ENCODE measurements around the gene MBD5.

MBD5 gene

GRCh38 chr2:148493822-148494563 is 473.1 kb downstream of the MBD5 start:
- TF ChIP-seq GATA2 (IDR thresholded peaks at IDR 0.05; ENCODE audit: low read depth, low read length) (no peak), GATA3 (IDR thresholded peaks at IDR 0.05; ENCODE audit: low read depth, low read length) (no peak)

- TF ChIP-seq GATA3 (IDR thresholded peaks at IDR 0.05; ENCODE audit: low read depth, low read length) (no peak), GATA2 (IDR thresholded peaks at IDR 0.05; ENCODE audit: low read depth, low read length) (no peak)
Observed at GRCh38 chr2:148495586-148495985, 474.7 kb downstream of the MBD5 start.

- no peak for TF ChIP-seq GATA3 (IDR thresholded peaks at IDR 0.05; ENCODE audit: low read depth, low read length)
- no peak for TF ChIP-seq GATA2 (IDR thresholded peaks at IDR 0.05; ENCODE audit: low read depth, low read length)
Observed at GRCh38 chr2:148501545-148501944, 480.7 kb downstream of the MBD5 start.

GRCh38 chr2:148503516-148503915 is 482.6 kb downstream of the MBD5 start:
- TF ChIP-seq GATA3 (IDR thresholded peaks at IDR 0.05; ENCODE audit: low read depth, low read length) (no peak), GATA2 (IDR thresholded peaks at IDR 0.05; ENCODE audit: low read depth, low read length) (no peak)

- TF ChIP-seq GATA2 (IDR thresholded peaks at IDR 0.05; ENCODE audit: low read depth, low read length), result no peak
- no peak for TF ChIP-seq GATA3 (IDR thresholded peaks at IDR 0.05; ENCODE audit: low read depth, low read length)
Observed at GRCh38 chr2:148507970-148508369, 487.1 kb downstream of the MBD5 start.

GRCh38 chr2:148508878-148509287 is 488.0 kb downstream of the MBD5 start:
- TF ChIP-seq GATA2 (IDR thresholded peaks at IDR 0.05; ENCODE audit: low read depth, low read length), result no peak
- no peak for TF ChIP-seq GATA3 (IDR thresholded peaks at IDR 0.05; ENCODE audit: low read depth, low read length)

- TF ChIP-seq GATA2 (IDR thresholded peaks at IDR 0.05; ENCODE audit: low read depth, low read length) (no peak), GATA3 (IDR thresholded peaks at IDR 0.05; ENCODE audit: low read depth, low read length) (no peak)
Observed at GRCh38 chr2:148509288-148509902, 488.5 kb downstream of the MBD5 start.

- TF ChIP-seq GATA3 (IDR thresholded peaks at IDR 0.05; ENCODE audit: low read depth, low read length) (no peak), GATA2 (IDR thresholded peaks at IDR 0.05; ENCODE audit: low read depth, low read length) (no peak)
Observed at GRCh38 chr2:148511883-148512282, 491.0 kb downstream of the MBD5 start.

- peak; percentile 13; the same call in 1 of the 2 replicates for TF ChIP-seq GATA2 (IDR thresholded peaks at IDR 0.05; ENCODE audit: low read depth, low read length)
- TF ChIP-seq GATA3 (IDR thresholded peaks at IDR 0.05; ENCODE audit: low read depth, low read length), result no peak
Observed at GRCh38 chr2:148512501-148512900, 491.6 kb downstream of the MBD5 start.

- no peak for TF ChIP-seq GATA3 (IDR thresholded peaks at IDR 0.05; ENCODE audit: low read depth, low read length)
- TF ChIP-seq GATA2 (IDR thresholded peaks at IDR 0.05; ENCODE audit: low read depth, low read length), result no peak
Observed at GRCh38 chr2:148513427-148513826, 492.5 kb downstream of the MBD5 start.

GRCh38 chr2:148515120-148515519 is 494.2 kb downstream of the MBD5 start:
- TF ChIP-seq GATA3 (IDR thresholded peaks at IDR 0.05; ENCODE audit: low read depth, low read length), result no peak
- TF ChIP-seq GATA2 (IDR thresholded peaks at IDR 0.05; ENCODE audit: low read depth, low read length), result no peak

GRCh38 chr2:148515976-148516375 is 495.1 kb downstream of the MBD5 start:
- no peak for TF ChIP-seq GATA3 (IDR thresholded peaks at IDR 0.05; ENCODE audit: low read depth, low read length)
- no peak for TF ChIP-seq GATA2 (IDR thresholded peaks at IDR 0.05; ENCODE audit: low read depth, low read length)

GRCh38 chr2:148517296-148517695 is 496.4 kb downstream of the MBD5 start:
- TF ChIP-seq GATA2 (IDR thresholded peaks at IDR 0.05; ENCODE audit: low read depth, low read length) (no peak), GATA3 (IDR thresholded peaks at IDR 0.05; ENCODE audit: low read depth, low read length) (no peak)

GRCh38 chr2:148517822-148518221 is 496.9 kb downstream of the MBD5 start:
- no peak for TF ChIP-seq GATA3 (IDR thresholded peaks at IDR 0.05; ENCODE audit: low read depth, low read length)

- TF ChIP-seq GATA3 (IDR thresholded peaks at IDR 0.05; ENCODE audit: low read depth, low read length), result no peak
- TF ChIP-seq GATA2 (IDR thresholded peaks at IDR 0.05; ENCODE audit: low read depth, low read length), result no peak
Observed at GRCh38 chr2:148519013-148519412, 498.1 kb downstream of the MBD5 start.

Data from SH-SY5Y (cell line).